C4-2B (cell line): ENCODE results near the gene MAMDC2.

Experiments
- H3K27ac ChIP-seq: fragments of 450-650 bp; 2 replicates; pipeline ENCODE4 v1.5.1; 2017
- CTCF ChIP-seq: fragments of 450-650 bp; conservative IDR thresholded peaks from 2 replicates; pipeline ENCODE4 v1.5.1; 2017; ENCODE audit warnings: mild to moderate bottlenecking
- ZFX ChIP-seq: fragments of 450-650 bp; IDR thresholded peaks from 2 replicates; pipeline ENCODE4 v1.6.1; 2017

Gene MAMDC2

GRCh38 chr9:70093944-70094343 is 50.3 kb downstream of the MAMDC2 start:
- TF ChIP-seq ZFX, result no peak
- TF ChIP-seq CTCF, result no peak
- no peak overlapping the region for H3K27ac ChIP-seq

- no peak for TF ChIP-seq ZFX
- TF ChIP-seq CTCF, result no peak
- H3K27ac ChIP-seq, result no peak overlapping the region
Measured at GRCh38 chr9:70094747-70095146, 51.1 kb downstream of the MAMDC2 start.

- H3K27ac ChIP-seq, result no peak overlapping the region
- no peak for TF ChIP-seq CTCF
- no peak for TF ChIP-seq ZFX
Measured at GRCh38 chr9:70097187-70097586, 53.5 kb downstream of the MAMDC2 start.

GRCh38 chr9:70100362-70100761 is 56.7 kb downstream of the MAMDC2 start:
- H3K27ac ChIP-seq, result no peak overlapping the region
- TF ChIP-seq CTCF, result no peak
- TF ChIP-seq ZFX, result no peak

GRCh38 chr9:70101265-70101664 is 57.6 kb downstream of the MAMDC2 start:
- no peak overlapping the region for H3K27ac ChIP-seq
- TF ChIP-seq CTCF (no peak), ZFX (no peak)

GRCh38 chr9:70105147-70105546 is 61.5 kb downstream of the MAMDC2 start:
- H3K27ac ChIP-seq, result no peak overlapping the region
- TF ChIP-seq CTCF (no peak), ZFX (no peak)

GRCh38 chr9:70106571-70106970 is 62.9 kb downstream of the MAMDC2 start:
- H3K27ac ChIP-seq, result no peak overlapping the region
- TF ChIP-seq CTCF (no peak), ZFX (no peak)
